Endothelial cell of umbilical vein (primary cell): ENCODE results near the gene TM7SF2.

Source experiments
- EZH2 ChIP-seq: IDR thresholded peaks from 2 replicates; pipeline ENCODE4 v1.6.1; 2012; ENCODE audit warnings: borderline replicate concordance, low read depth, mild to moderate bottlenecking, moderate library complexity, low read length, inconsistent platforms; ENCODE audit not compliant: severe bottlenecking
- POLR2A ChIP-seq: IDR thresholded peaks from 2 replicates; pipeline ENCODE4 v1.6.1; 2012; ENCODE audit warnings: low read depth, mild to moderate bottlenecking, control low read depth, low read length
- POLR2AphosphoS5 ChIP-seq: IDR thresholded peaks from 2 replicates; pipeline ENCODE4 v1.6.1; 2012; ENCODE audit warnings: low read depth, mild to moderate bottlenecking, control low read depth, low read length, moderate library complexity; ENCODE audit not compliant: insufficient read depth
- TF ChIP-seq, protein P1 (sequence below), 2 donors: IDR thresholded peaks; 1 replicate in 1 of 2; 2 replicates in 1 of 2; pipeline ENCODE4 v1.5.1; 2011; ENCODE audit warnings: low read length in 2 of 2, mild to moderate bottlenecking in 2 of 2, moderate library complexity in 2 of 2, control low read depth in 1 of 2, inconsistent platforms in 1 of 2, low read depth in 1 of 2; ENCODE audit not compliant: insufficient read depth in 1 of 2; ENCODE audit errors: extremely low read depth in 1 of 2
- TF ChIP-seq, protein P2 (sequence below): IDR thresholded peaks from 2 replicates; pipeline ENCODE4 v1.6.1; 2011; ENCODE audit not compliant: insufficient read depth, insufficient read length

DNA sequence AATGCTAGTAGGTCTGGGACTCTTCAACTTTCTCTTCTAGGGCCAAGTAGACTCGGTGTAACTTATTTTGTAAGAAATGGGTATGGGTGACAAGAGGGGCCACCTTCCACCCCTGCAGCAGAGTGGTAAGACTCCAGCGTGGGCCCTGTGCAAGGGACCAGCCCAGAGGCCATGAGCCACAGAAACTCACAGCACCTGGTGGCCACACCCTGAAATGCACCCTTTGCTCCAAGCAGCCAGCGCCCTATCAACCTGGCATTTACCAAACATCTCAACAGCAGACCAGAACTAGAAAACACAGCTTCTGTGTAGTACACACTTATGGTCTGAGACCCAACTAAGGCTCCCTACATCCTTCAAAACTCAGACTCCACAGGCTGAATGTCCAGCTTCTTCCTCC, 33.5 kb upstream of the TM7SF2 start:
- TF ChIP-seq, protein P1, sequence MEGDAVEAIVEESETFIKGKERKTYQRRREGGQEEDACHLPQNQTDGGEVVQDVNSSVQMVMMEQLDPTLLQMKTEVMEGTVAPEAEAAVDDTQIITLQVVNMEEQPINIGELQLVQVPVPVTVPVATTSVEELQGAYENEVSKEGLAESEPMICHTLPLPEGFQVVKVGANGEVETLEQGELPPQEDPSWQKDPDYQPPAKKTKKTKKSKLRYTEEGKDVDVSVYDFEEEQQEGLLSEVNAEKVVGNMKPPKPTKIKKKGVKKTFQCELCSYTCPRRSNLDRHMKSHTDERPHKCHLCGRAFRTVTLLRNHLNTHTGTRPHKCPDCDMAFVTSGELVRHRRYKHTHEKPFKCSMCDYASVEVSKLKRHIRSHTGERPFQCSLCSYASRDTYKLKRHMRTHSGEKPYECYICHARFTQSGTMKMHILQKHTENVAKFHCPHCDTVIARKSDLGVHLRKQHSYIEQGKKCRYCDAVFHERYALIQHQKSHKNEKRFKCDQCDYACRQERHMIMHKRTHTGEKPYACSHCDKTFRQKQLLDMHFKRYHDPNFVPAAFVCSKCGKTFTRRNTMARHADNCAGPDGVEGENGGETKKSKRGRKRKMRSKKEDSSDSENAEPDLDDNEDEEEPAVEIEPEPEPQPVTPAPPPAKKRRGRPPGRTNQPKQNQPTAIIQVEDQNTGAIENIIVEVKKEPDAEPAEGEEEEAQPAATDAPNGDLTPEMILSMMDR (IDR thresholded peaks at IDR 0.05; ENCODE audit: extremely low read depth in 1 of 2, insufficient read depth in 1 of 2, low read depth in 1 of 2, low read length in 2 of 2) = peak; percentile 51 to 67
- TF ChIP-seq, protein P2, sequence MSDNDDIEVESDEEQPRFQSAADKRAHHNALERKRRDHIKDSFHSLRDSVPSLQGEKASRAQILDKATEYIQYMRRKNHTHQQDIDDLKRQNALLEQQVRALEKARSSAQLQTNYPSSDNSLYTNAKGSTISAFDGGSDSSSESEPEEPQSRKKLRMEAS = no peak
- TF ChIP-seq EZH2 (no peak), POLR2AphosphoS5 (no peak), POLR2A (no peak)
